Measurements from ENCODE around the gene VMAC.

VMAC gene

GRCh38 chr19:5932609-5933262, 28.1 kb downstream of the VMAC start:
- no peak for DNase-seq

DNA sequence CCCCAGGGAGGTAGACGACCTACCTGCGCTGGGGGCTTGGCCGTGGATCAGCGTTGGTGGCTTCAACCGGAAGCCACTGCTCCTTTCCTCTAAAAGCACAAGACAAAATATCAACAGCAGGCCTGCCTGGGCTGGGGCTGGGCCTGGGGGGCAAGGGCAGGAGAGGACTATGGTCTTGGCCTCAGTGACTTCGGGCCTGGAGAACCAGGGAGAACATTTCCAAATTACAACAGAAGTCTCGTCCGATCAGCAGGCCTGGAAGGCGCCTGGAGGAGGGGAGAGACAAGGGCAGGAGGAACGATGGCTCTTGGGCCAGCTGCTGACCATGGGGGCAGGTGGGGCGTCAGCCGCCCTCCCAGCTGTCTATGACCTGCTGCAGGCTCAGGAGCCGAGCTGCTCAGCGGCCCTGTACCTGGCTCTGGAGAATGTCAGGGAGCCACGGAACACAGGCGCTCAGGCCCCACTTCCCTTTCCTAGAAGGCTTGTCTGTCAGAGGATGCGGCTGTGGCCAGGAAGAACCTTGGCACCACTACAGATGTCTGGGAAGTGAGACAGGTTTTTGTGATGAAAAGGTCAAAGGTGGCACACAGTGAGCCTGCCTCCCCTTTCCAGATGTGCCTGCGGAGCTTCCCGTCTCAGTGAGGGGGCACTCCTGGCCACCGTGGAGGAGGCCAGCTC, 28.9 kb downstream of the VMAC start:
- no peak for DNase-seq

DNA sequence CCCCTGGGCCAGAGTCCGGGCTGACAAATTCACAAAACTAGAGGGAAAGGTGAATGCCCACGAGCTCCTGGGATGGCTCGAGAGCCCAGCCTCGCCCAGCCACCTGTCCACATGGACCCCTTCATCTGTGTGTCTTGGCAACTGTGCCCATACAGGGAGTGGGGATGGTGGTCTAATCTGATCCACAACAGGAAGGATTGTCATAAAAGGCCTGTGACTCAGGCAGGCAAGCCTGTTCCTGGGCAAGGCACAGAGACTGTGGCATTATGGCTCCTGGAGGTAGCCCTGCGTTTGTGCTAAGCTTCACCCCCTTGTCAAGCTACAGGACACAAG, 29.4 kb downstream of the VMAC start:
- DNase-seq, result no peak

DNA sequence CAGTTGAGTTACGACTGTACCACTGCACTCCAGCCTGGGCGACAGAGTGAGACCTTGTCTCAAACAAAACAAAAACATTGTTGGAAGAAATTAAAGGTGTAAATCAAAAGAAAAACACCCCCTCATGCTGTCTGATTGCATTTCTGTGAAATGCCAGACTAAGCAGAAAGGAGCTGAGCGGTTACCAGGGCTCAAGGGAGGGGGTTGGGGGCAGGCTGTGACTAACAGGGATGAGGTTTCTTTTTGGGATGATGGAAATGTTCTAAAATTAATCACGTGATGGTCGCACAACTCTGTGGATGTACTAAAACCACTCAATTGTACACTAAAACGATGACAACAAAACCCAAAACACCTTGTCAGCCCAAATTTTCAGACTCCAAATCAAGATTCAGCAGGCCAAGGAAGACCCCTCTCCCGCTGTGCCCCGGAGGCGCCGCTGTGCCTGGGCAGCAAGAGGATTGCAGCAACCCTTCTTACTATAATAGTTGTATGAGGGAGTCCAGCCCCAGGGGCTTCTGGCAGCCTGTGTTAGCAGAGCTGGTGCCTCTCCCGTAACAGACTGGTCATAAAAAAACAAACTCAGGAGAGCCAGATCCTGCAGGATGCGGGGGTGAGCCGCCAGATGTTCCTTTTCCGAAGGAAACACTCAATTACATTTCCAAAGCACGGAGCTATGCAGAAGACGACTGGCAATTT, 30.3 kb downstream of the VMAC start:
- no peak for DNase-seq

DNA sequence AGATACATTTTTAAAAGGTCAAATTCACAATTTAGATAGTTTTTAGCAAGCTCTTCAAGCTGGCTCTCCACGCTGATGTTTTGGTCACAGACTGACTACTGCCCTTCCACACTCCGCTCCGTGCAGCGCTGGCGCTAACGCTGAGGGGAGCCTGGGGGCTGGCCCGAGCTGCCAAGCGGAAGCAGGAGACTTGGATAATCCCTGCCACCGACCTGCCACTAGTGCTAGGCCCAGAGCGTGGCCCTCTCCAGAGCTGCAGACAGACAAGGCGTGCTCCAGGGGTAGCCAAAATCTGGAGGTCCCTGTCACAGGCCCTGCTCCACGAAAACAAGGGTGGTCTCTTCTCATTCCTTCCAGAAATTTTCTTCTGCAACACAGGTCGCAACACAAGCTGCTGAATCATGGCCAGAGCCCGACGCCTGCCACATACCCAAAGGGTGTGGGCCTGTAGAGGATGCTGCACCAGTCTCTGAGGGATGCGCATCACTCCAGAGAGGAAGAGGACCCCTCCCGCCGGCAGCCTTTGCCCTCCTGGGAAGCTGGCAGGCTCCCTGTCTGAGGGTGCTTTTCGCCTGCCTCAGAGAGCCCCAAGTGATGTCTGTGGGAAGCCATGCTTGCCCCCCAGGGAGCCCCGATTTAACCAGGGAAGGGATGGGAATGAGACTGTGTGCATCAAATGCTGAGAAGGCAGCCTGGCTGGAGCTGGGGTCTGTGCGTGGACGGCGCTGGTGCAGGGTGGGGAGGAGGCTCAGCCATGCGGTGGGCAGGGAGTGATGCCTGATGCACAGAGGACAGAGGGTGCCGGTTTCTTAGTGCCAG, 31.0 kb downstream of the VMAC start:
- no peak for DNase-seq

GRCh38 chr19:5936292-5936592, 31.6 kb downstream of the VMAC start:
- DNase-seq, result no peak

DNA sequence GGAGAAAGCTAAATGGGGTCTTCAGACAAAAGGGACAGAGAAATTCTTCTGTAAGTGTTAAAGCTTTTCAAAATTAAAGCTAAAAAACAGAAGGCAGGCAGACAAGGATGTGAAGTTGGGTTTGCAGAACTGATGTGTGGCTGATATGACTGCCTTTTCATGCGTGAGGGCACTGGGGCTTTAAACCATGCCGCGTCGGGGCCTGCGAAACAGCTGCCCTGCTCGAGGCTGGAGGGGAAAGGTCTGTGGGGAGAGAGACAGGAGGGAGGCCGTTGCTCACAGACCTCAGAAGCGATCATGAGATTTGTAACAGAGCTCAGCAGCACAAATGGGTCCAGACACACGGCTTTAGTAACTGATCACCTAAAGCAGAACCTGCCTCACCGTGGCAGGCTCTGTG, 32.9 kb downstream of the VMAC start:
- no peak for DNase-seq

GRCh38 chr19:5940260-5941208, 35.9 kb downstream of the VMAC start:
- DNase-seq, result no peak

- DNase-seq, result no peak
These were observed 37.0 kb downstream of the VMAC start for GRCh38 chr19:5941673-5942072.

- DNase-seq, result no peak
These were observed 38.4 kb downstream of the VMAC start for GRCh38 chr19:5943045-5943444.

- DNase-seq, result no peak
These were observed 39.0 kb downstream of the VMAC start for GRCh38 chr19:5943623-5944022.

DNA sequence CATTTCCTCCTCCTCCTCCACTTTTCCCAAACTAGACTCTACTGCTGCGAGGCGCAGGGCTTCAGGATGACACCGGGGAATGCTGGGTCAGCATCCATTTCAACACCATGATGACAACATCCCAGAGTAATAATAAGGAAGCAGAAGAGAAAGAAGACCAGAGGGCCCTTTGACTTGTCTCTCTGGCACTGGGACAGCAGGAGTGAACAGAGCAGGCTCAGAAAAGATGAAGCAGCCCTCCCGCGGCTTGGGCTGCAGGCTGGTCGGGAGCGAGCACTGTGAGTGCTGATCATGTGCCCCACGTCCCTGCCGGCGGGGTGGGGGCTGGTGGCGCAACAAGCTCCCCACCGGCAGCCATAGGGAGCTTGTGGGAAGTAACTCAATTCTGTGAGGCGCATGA, 42.8 kb downstream of the VMAC start:
- no peak for DNase-seq

- no peak for DNase-seq
These were observed 44.3 kb downstream of the VMAC start for GRCh38 chr19:5948752-5949564.

DNA sequence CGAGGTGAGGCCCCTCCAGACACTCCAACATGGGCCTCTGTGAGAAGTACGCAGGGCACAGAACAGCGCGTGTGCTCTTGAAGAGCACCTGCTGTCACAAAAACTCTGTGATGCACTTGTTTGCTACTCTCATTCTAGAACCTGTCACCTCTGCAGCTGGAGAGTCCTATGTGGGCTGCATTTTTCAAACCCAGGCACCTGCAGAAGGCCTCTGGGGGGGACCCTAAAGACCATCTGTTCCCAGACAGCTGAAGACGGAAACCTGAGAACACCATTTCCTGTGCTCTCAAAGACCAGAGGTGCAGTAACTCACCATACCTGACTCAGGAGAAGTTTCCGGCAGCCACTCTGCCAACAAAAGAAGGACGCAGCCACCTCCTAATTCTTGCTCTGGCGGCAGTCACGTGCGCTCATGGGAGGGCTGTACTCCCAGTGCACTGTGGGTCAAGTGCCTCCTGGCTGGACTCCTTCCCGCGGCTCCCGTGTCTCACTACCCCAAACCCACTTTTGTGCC, 45.2 kb downstream of the VMAC start:
- DNase-seq, result no peak

- DNase-seq, result no peak
These were observed 46.1 kb downstream of the VMAC start for GRCh38 chr19:5950741-5951140.

- DNase-seq, result no peak
These were observed 46.7 kb downstream of the VMAC start for GRCh38 chr19:5951338-5951861.

DNA sequence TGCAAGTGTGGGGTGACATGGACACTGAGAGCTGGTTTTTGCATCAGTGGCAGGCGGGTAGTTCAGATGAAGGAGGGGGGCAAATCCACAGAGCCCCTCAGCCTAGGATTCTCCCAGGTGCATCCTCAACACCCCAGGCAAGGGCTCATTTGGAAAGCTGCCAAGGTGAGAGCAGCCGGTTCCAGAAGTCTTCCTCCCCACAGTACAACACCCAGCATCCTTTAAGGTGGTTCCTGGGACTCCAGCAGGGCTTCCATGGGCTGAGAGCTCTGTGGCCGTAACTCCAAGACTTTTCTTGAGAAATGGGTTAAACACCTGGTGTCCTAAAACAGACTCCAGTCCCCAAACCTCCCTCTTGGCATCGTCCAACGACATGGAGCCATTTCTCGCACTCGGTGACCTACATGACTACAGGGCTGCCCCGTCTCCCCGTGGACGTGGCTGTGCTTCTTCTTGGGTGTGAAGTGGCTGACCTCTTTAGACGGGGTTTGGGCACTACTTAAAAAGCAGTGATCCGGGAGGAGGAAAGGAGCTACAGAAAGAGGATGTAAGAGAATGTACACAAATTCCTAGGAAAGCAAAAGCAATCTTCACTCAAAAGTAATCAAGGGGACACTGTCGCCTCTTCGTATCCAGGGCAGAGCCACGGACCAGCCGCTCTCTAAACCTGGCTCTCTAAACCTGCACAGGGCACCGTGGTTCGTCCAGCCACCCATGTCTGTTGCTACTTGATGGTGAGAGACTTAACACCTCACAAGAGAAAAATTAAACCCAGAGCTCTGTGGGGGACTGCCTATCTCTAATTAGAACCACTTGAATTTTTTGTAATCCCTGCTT, 47.7 kb downstream of the VMAC start:
- no peak for DNase-seq

DNA sequence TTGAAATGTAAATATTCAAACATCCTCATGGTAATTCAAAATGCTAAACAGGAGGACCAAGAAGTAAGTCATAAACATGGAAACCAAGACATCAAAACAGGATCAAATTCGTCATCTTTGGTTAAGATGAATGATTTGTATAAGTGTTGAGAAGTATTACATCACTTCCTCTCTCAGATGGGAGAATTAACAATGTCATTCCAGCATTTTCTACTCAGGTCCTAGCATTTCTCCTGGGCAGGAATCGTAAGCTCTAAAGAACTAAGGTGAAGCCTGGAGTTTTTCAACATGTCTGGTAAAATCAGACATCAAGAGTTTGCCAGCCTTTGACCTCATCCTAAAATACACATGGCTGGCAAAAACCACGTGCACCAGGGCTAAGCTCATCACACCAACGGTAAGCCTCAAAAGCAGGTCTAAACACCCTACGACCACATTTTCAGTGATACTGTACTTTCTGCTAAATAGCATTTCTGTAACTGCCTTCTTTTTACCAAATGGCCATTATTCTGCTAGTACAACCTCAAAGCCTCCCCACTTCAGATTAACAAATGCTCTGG, 48.4 kb downstream of the VMAC start:
- no peak for DNase-seq

DNA sequence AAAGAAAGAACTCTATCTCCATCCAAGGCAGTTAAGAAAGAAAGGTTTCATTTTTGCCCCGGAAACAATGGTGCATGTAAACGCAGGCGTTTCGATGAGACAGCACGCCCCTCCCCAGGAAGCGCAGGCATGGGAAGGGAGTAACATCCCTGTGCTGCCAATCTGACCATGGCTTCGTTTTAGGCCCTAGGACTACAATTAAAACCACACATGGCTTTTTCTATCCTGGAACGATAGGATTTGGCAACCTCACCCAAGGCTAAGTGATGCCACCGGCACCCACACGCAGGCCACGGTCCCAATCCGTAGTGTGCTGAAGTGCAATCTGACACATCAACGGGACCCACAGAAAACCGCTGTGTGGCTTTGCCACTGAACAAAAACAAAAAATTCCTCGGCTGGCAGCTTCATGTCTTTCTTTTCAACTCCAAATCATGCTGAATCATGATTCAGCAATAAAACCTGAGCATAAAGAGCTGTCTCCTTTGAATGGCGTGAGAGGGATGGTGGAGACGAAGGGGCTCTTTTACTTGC, 49.1 kb downstream of the VMAC start:
- no peak for DNase-seq

- no peak for DNase-seq
These were observed 49.6 kb downstream of the VMAC start for GRCh38 chr19:5954293-5954692.
